Mesendoderm (in vitro differentiated cells): ENCODE results near the gene BIN1.

Source experiments
- DNase-seq: peaks from one replicate; pipeline ENCODE4 v3.0.0; 2013
- H2AK5ac ChIP-seq: 2 replicates; pipeline ENCODE4 v1.6.1; 2013; ENCODE audit warnings: low read length, inconsistent platforms
- H2BK120ac ChIP-seq: 2 replicates; pipeline ENCODE4 v1.6.1; 2013; ENCODE audit warnings: low read depth, mild to moderate bottlenecking, low read length, moderate library complexity, mixed read lengths
- H2BK15ac ChIP-seq: replicated peaks from 2 replicates; pipeline ENCODE4 v1.6.1; 2013; ENCODE audit warnings: low read depth, mild to moderate bottlenecking, moderate library complexity
- H2BK5ac ChIP-seq: 2 replicates; pipeline ENCODE4 v1.6.1; 2013; ENCODE audit warnings: low read length, inconsistent platforms
- H3K18ac ChIP-seq: 2 replicates; pipeline ENCODE4 v1.6.1; 2013; ENCODE audit warnings: mild to moderate bottlenecking, low read length, mixed read lengths
- H3K23ac ChIP-seq: one replicate; pipeline ENCODE4 v1.6.1; 2013; ENCODE audit warnings: low read length
- H3K27ac ChIP-seq: 2 replicates; pipeline ENCODE4 v1.5.1; 2013; ENCODE audit warnings: low read depth, mild to moderate bottlenecking, inconsistent platforms, low read length, moderate library complexity
- H3K27me3 ChIP-seq: 2 replicates; pipeline ENCODE4 v1.6.1; 2013; ENCODE audit warnings: low read length, control low read depth, mild to moderate bottlenecking, inconsistent platforms; ENCODE audit not compliant: insufficient read depth, poor library complexity
- H3K36me3 ChIP-seq: 2 replicates; pipeline ENCODE4 v1.6.1; 2013; ENCODE audit warnings: low read length, inconsistent platforms; ENCODE audit not compliant: control insufficient read depth, insufficient read depth
- H3K4ac ChIP-seq: one replicate; pipeline ENCODE4 v1.6.1; 2013; ENCODE audit warnings: low read depth, mild to moderate bottlenecking, low read length, moderate library complexity
- H3K4me1 ChIP-seq: 2 replicates; pipeline ENCODE4 v1.6.1; 2013; ENCODE audit warnings: low read depth, low read length, inconsistent platforms; ENCODE audit not compliant: control insufficient read depth
- H3K4me2 ChIP-seq: 2 replicates; pipeline ENCODE4 v1.6.1; 2013; ENCODE audit warnings: low read length
- H3K4me3 ChIP-seq: 2 replicates; pipeline ENCODE4 v1.5.1; 2013; ENCODE audit warnings: mild to moderate bottlenecking, low read length
- H3K56ac ChIP-seq: one replicate; pipeline ENCODE4 v1.6.1; 2013; ENCODE audit warnings: low read length
- H3K79me1 ChIP-seq: 2 replicates; pipeline ENCODE4 v1.6.1; 2013; ENCODE audit warnings: low read length, inconsistent platforms
- H3K79me2 ChIP-seq: 2 replicates; pipeline ENCODE4 v1.6.1; 2013; ENCODE audit warnings: mild to moderate bottlenecking, low read length; ENCODE audit not compliant: control insufficient read depth, insufficient read depth
- H3K9ac ChIP-seq: 2 replicates; pipeline ENCODE4 v1.6.1; 2013; ENCODE audit warnings: low read length, inconsistent platforms
- H4K5ac ChIP-seq: one replicate; pipeline ENCODE4 v1.6.1; 2013; ENCODE audit warnings: low read length
- H4K8ac ChIP-seq: one replicate; pipeline ENCODE4 v1.6.1; 2013; ENCODE audit warnings: low read depth, mild to moderate bottlenecking, control low read depth, low read length, moderate library complexity
- WGBS: extraction: QIAGEN DNeasy Blood & Tissue Kit; methylation state at CpG from one replicate; pipeline ENCODE4 v1.1.7; 2013; ENCODE audit warnings: low lambda C conversion rate, missing lambda C conversion rate; ENCODE audit not compliant: insufficient coverage; ENCODE audit errors: extremely low coverage; 5-methylcytosine and 5-hydroxymethylcytosine counted together

The BIN1 gene

DNA sequence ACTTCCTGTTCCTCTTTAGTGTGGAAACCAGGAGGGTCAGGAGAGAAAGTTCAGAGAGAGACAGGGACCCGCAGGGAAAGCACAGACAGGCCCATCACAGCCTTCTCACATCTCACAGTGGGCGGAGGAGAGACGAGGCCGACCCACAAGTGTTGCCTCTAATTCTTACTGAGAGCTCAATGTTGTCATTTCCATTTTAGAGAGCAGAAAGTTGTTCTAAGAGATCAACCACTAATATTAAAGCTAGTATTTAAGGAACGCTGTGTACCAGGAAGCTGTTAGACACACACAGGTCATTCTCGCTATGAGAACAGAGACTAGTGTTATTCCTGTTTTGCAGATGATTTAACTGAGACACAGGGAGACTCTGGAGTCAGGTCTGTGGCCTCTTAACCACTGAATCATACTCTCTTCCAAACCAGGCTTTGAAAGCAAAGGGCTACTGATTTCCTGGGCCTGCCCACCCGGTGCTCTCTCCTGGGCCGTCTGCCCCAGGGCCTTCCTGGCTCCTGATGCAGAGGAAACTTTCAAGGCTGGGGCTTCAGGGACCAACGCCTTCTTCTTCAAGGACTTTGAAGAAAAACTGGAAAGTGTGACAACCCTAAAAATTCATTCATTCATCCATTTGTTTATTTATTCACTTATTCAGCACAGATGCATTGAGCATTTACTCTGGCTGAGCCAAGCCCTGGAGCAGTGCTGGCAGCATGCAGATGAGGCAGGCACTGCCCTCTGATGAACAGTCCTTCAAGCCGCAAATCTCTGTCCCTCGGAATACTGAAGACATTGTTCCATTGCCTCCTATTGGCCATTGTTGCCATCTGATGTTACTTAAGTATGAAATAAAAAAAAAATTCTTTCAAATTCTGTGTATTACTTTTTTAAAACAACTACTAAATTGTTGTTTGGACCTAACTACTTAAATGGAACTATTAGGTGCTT lies 37.2 kb upstream of the BIN1 start:
- Histone ChIP-seq H3K4me1 (no peaks in the 10 kb centered on the region), H2AK5ac (no peak overlapping the region), H3K9ac (no peak overlapping the region), H2BK120ac (no peak overlapping the region), H3K56ac (peak overlapping the region; percentile 5), H2BK15ac (no peak overlapping the region), H3K27me3 (no peaks in the 10 kb centered on the region), H3K36me3 (no peaks in the 10 kb centered on the region), H2BK5ac (no peak overlapping the region), H4K8ac (no peak overlapping the region), H3K79me1 (no peaks in the 10 kb centered on the region), H3K79me2 (no peaks in the 10 kb centered on the region), H3K4me3 (no peak overlapping the region), H4K5ac (no peak overlapping the region), H3K4ac (no peak overlapping the region), H3K18ac (no peak overlapping the region), H3K23ac (no peak overlapping the region), H3K4me2 (no peak overlapping the region), H3K27ac (no peak overlapping the region)
- no CpG with 5 or more reads among the region's 11 CpGs for WGBS
- DNase-seq: no peak

DNA sequence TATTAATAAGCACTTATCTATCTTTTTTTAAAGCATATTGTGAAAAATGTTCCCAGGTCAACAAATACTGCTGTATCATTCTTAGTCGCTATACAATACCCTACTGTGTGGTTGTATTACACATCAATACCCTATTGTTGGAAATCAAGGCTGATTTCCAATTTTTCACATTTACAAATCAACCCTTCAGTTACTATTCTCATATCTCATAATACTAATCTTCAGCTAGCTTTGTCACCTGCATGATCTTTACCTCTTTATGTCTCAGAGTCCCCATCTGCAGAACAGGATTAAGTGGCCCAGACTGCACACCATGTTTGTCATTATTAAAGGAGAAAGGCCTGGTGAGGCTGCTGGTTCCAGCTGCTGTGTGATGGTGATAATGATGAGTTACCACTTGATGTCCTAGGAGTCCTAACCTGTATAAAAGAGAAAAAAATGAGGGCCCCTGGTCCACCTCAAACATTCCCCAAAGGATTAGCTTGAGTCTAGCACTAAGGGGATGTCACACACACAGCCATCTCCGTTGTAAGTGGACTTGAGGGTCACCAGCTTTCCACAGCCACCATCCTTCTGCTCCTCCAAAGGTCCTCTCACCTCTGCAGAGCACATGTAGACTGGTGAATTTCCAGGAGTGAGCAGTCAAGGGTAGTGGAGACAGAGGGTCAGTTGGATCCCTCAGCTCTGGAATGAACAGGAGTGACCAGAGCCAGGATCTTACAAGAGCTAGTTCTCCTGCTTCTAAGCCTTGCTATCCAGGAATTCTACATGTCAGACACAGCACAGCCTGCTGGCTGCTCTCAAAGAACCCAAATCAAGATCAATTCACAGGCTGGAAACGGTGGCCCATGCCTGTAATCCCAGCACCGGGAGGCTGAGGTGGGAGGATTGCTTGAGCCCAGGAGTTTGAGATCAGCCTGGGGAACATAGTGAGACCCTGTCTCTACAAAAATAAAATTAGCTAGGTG lies 36.0 kb upstream of the BIN1 start:
- no CpG with 5 or more reads among the region's 4 CpGs for WGBS
- H2BK120ac ChIP-seq: no peak overlapping the region
- no peak overlapping the region for H2BK15ac ChIP-seq

DNA sequence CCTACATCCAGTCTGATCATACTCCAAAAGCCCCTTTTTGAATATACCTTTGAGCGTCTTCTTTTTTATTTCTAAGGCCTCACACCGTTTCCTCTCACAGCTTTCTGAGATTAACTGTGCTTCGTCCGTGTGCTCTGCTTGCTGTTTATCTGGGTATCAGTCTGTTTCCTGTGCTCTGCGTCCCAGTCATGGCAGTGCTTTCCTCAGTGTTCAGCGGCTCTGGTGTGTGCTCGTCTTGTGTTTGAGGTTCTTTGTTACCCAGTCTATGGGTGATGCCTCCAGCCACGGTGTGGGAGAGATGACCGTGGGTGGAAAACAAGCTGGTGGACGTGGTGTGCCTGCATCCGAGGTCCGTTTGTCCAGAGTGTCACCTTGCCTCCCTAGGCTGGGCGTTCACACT lies 33.6 kb upstream of the BIN1 start:
- no peak overlapping the region for H3K4me2 ChIP-seq
- H2BK120ac ChIP-seq: no peak overlapping the region
- no peak overlapping the region for H4K5ac ChIP-seq
- H3K4me1 ChIP-seq: no peaks in the 10 kb centered on the region
- WGBS: no CpG with 5 or more reads among the region's 13 CpGs
- H3K56ac ChIP-seq: no peak overlapping the region
- no peak overlapping the region for H2BK5ac ChIP-seq
- H3K4ac ChIP-seq: no peak overlapping the region
- no peak overlapping the region for H2AK5ac ChIP-seq
- no peak overlapping the region for H4K8ac ChIP-seq
- H3K36me3 ChIP-seq: no peaks in the 10 kb centered on the region
- H3K9ac ChIP-seq: no peak overlapping the region
- H3K23ac ChIP-seq: no peak overlapping the region
- H3K79me1 ChIP-seq: no peaks in the 10 kb centered on the region
- no peak overlapping the region for H2BK15ac ChIP-seq
- DNase-seq: no peak
- no peak overlapping the region for H3K4me3 ChIP-seq
- H3K18ac ChIP-seq: no peak overlapping the region
- no peaks in the 10 kb centered on the region for H3K27me3 ChIP-seq
- H3K79me2 ChIP-seq: no peaks in the 10 kb centered on the region
- no peak overlapping the region for H3K27ac ChIP-seq

More for the DNA sequence above, 36.0 kb upstream of the BIN1 start:
- Histone ChIP-seq H3K4me1 (no peaks in the 10 kb centered on the region), H3K4me3 (no peak overlapping the region), H3K27me3 (no peaks in the 10 kb centered on the region), H4K5ac (no peak overlapping the region), H2AK5ac (no peak overlapping the region), H4K8ac (no peak overlapping the region), H3K18ac (no peak overlapping the region), H3K4me2 (no peak overlapping the region), H3K79me2 (no peaks in the 10 kb centered on the region), H2BK5ac (no peak overlapping the region), H3K27ac (no peak overlapping the region), H3K56ac (no peak overlapping the region), H3K79me1 (no peaks in the 10 kb centered on the region), H3K23ac (no peak overlapping the region), H3K36me3 (no peaks in the 10 kb centered on the region), H3K9ac (no peak overlapping the region), H3K4ac (no peak overlapping the region)
- DNase-seq: peak; percentile 40

DNA sequence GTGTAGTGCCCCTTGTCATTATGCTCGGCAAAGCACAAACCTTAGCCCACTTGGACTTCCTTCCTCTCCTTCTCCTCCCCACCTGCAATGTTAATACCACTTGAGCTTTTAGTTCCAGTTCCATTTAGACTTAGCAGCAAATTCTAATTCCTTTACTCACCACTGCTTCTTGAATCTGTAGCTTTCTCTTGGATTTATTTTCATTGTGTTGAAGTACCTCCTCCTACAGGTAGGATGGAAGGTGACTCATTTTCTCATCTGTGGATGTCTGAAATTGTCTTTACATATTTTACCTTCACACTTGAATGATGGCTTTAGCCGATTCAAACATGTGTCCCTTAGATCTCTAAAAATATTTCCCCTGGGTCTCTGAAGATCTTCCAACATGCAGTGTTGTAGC lies 32.8 kb upstream of the BIN1 start:
- Histone ChIP-seq H4K8ac (no peak overlapping the region), H3K27ac (no peak overlapping the region), H3K23ac (no peak overlapping the region), H3K4me2 (no peak overlapping the region), H3K79me2 (no peaks in the 10 kb centered on the region), H3K4me3 (no peak overlapping the region), H2BK5ac (no peak overlapping the region), H2BK15ac (no peak overlapping the region), H3K36me3 (no peaks in the 10 kb centered on the region), H3K56ac (no peak overlapping the region), H3K9ac (no peak overlapping the region), H3K18ac (no peak overlapping the region), H4K5ac (no peak overlapping the region), H3K79me1 (no peaks in the 10 kb centered on the region), H3K4ac (no peak overlapping the region), H2BK120ac (no peak overlapping the region), H2AK5ac (no peak overlapping the region), H3K4me1 (no peaks in the 10 kb centered on the region), H3K27me3 (no peaks in the 10 kb centered on the region)
- WGBS: no CpG with 5 or more reads among the region's 2 CpGs
- no peak for DNase-seq

DNA sequence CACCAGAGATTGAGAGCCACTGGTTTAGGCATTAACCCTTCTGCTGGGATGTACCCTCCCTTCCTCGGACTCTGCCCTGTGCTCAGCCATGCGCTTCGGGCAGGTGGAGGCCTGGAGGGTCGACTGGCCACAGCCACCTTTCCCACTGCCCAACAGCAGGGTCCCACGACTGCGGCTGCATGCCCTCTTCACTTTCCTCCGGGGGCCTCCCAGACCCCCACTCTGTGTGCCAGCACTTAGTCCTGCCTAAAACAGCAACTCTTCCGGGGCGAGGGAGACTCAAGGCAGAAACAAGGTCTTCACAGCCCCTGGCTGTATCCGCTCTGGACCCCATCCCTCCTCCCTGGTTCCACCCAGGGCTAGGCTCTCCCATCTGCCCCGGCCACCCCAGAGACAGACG lies 31.3 kb upstream of the BIN1 start:
- Histone ChIP-seq H3K4ac (no peak overlapping the region), H2BK5ac (no peak overlapping the region), H3K27me3 (no peaks in the 10 kb centered on the region), H2BK15ac (no peak overlapping the region), H4K5ac (no peak overlapping the region), H3K36me3 (no peaks in the 10 kb centered on the region), H3K23ac (no peak overlapping the region), H3K4me3 (no peak overlapping the region), H3K4me2 (no peak overlapping the region), H3K18ac (no peak overlapping the region), H2BK120ac (no peak overlapping the region), H3K4me1 (no peaks in the 10 kb centered on the region), H4K8ac (no peak overlapping the region), H3K79me1 (no peaks in the 10 kb centered on the region), H2AK5ac (no peak overlapping the region), H3K79me2 (no peaks in the 10 kb centered on the region), H3K56ac (no peak overlapping the region), H3K27ac (no peak overlapping the region), H3K9ac (no peak overlapping the region)
- DNase-seq: no peak
- no CpG with 5 or more reads among the region's 12 CpGs for WGBS
